Ovary (tissue), 3 donors: ENCODE measurements around the gene PXT1.

Source experiments
- EP300 ChIP-seq: sonication (generic); formaldehyde crosslinking; IDR thresholded peaks from one replicate; pipeline ENCODE4 v1.6.1; 2017; ENCODE audit warnings: antibody characterized with exemption
- POLR2A ChIP-seq: fragments of 450-650 bp; IDR thresholded peaks from one replicate; pipeline ENCODE4 v1.6.1; 2017; ENCODE audit warnings: antibody characterized with exemption, mild to moderate bottlenecking, moderate library complexity
- TF ChIP-seq, protein P1 (sequence below), 3 donors: fragments of 450-650 bp in 2 of 3; fragments of 200-600 bp in 1 of 3; IDR thresholded peaks; one replicate each; pipeline versions ENCODE4 v1.5.1 to v1.8.0; 2016 to 2022; ENCODE audit warnings: antibody characterized with exemption in 3 of 3, mild to moderate bottlenecking in 1 of 3
- donor health status: DM: no; HTN: no; CAD: no.

DNA sequence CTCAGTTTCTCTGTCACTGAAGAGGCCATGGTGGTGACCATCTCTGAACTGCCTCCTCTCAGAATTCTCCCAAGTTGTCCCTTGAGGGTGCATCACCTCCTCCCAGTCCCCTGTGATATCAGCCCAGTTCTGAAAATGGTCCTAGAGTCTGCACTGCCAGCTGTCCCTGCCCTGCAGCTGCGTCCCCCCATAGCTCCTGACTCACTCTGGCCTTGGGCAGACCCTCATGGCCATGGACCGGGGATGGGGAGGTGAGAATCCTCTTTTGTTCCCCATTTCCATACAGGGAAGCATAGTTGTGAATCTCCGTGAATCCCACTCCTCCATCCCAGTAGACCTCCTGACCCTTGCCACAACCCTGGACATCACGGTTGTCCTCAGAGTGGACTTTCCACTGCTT is 59.7 kb downstream of the PXT1 start:
- TF ChIP-seq, protein P1, sequence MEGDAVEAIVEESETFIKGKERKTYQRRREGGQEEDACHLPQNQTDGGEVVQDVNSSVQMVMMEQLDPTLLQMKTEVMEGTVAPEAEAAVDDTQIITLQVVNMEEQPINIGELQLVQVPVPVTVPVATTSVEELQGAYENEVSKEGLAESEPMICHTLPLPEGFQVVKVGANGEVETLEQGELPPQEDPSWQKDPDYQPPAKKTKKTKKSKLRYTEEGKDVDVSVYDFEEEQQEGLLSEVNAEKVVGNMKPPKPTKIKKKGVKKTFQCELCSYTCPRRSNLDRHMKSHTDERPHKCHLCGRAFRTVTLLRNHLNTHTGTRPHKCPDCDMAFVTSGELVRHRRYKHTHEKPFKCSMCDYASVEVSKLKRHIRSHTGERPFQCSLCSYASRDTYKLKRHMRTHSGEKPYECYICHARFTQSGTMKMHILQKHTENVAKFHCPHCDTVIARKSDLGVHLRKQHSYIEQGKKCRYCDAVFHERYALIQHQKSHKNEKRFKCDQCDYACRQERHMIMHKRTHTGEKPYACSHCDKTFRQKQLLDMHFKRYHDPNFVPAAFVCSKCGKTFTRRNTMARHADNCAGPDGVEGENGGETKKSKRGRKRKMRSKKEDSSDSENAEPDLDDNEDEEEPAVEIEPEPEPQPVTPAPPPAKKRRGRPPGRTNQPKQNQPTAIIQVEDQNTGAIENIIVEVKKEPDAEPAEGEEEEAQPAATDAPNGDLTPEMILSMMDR (IDR thresholded peaks at IDR 0.05): no peak
- TF ChIP-seq EP300 (no peak), POLR2A (no peak)
